ENCODE measurements around the gene CD160.
"Not testable (repeated sequence)": the region's sequence is repeated elsewhere in the genome, so short reads cannot be mapped to it uniquely, and the experiment has no call there.

The CD160 gene

DNA sequence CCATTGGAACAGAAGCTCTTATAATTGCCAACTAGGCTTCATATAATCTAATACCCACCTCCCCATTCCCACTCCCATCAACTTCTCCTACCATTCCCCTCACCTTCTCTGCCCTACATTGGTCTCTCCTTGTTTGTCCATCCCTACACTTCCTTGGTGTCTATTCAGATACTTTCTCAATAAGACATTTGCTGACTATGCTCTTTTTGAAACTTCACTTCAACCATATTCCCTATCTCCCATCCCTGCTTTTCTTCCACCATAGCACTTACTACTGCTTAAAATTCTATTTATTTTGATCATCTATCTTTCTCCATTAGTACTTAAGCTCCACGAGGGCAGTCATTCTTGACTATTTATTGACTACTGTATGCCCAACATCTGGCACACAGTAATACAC is 40.4 kb downstream of the CD160 start:
- in situ Hi-C loops (cut with MboI; ENCODE audit: low sequenced_read_pairs, unreplicated experiment) = no loop called here
- no peak for DNase-seq (ENCODE audit: low spot score)
- no peak for TF ChIP-seq CTCF (IDR thresholded peaks at IDR 0.05; ENCODE audit: borderline replicate concordance, control extremely low read depth, extremely low read depth, insufficient read depth, missing control alignments)

DNA sequence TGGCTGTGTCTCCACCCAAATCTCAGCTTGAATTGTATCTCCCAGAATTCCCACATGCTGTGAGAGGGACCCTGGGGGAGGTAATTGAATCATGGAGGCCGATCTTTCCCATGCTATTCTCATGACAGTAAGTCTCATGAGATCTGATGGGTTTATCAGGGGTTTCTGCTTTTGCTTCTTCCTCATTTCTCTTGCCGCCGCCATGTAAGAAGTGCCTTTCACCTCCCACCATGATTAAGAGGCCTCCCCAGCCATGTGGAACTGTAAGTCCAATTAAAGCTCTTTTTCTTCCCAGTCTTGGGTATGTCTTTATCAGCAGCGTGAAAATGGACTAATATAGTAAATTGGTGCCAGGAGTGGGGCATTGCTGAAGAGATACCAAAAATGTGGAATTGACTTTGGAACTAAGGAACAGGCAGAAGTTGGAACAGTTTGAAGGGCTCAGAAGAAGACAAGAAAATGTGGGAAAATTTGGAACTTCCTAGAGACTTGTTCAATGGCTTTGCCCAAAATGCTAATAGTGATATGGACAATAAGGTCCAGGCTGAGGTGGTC is 41.2 kb downstream of the CD160 start:
- DNase-seq (ENCODE audit: low spot score); in situ Hi-C loops (cut with MboI; ENCODE audit: low sequenced_read_pairs, unreplicated experiment): not testable (repeated sequence)

GRCh38 chr1:145761498-145761897 is 42.2 kb downstream of the CD160 start:
- in situ Hi-C loops (cut with MboI; ENCODE audit: low sequenced_read_pairs, unreplicated experiment); DNase-seq (ENCODE audit: low spot score): not testable (repeated sequence)

- DNase-seq (ENCODE audit: low spot score); in situ Hi-C loops (cut with MboI; ENCODE audit: low sequenced_read_pairs, unreplicated experiment): not testable (repeated sequence)
Observed at GRCh38 chr1:145762001-145762400, 42.7 kb downstream of the CD160 start.

DNA sequence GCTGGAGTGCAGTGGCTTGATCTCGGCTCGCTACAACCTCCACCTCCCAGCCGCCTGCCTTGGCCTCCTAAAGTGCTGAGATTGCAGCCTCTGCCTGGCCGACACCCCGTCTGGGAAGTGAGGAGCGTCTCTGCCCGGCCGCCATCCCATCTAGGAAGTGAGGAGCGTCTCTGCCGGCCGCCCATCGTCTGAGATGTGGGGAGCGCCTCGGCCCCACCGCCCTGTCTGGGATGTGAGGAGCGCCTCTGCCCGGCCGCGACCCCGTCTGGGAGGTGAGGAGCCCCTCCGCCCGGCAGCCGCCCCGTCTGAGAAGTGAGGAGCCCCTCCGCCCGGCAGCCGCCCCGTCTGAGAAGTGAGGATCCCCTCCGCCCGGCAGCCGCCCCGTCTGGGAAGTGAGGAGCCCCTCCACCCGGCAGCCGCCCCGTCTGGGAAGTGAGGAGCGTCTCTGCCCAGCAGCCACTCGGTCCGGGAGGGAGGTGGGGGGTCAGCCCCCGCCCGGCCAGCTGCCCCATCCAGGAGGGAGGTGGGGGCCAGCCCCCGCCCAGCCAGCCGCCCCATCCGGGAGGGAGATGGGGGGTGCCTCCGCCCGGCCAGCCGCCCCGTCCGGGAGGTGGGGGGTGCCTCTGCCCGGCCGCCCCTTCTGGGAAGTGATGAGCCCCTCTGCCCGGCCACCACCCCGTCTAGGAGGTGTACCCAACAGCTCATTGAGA is 45.1 kb downstream of the CD160 start:
- in situ Hi-C loops (cut with MboI; ENCODE audit: low sequenced_read_pairs, unreplicated experiment); DNase-seq (ENCODE audit: low spot score): not testable (repeated sequence)

GRCh38 chr1:145765127-145765526 is 45.8 kb downstream of the CD160 start:
- DNase-seq (ENCODE audit: low spot score); in situ Hi-C loops (cut with MboI; ENCODE audit: low sequenced_read_pairs, unreplicated experiment): not testable (repeated sequence)

GRCh38 chr1:145765585-145766360 is 46.5 kb downstream of the CD160 start:
- in situ Hi-C loops (cut with MboI; ENCODE audit: low sequenced_read_pairs, unreplicated experiment); DNase-seq (ENCODE audit: low spot score): not testable (repeated sequence)

DNA sequence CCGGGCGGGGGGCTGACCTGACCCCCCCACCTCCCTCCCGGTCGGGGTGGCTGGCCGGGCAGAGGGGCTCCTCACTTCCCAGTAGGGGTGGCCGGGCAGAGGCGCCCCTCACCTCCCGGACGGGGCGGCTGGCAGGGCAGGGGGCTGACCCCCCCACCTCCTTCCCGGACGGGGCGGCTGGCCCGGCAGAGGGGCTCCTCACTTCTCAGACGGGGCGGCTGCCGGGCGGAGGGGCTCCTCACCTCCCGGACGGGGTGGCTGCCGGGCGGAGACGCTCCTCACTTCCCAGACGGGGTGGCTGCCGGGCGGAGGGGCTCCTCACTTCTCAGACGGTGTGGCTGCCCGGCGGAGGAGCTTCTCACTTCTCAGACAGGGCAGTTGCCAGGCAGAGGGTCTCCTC is 47.6 kb downstream of the CD160 start:
- DNase-seq (ENCODE audit: low spot score); in situ Hi-C loops (cut with MboI; ENCODE audit: low sequenced_read_pairs, unreplicated experiment): not testable (repeated sequence)

DNA sequence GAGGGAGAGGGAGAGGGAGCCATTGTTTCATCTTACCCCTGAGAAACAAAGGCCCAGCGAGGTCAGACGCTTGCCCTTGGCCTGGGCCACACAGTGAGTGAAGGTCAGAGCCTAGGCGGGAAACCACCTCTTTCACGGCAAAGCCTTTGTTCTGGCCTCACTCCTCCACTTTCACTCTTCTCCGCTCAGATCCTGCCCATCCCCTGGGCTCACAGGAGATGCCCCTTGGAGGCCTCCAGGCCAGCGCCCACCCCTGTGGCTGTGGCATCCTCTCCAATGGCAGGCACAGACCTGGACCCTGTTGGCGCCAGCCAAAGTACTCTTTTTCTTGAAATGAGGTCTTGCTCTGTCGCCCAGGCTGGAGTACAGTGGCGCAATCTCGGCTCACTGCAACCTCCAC is 48.7 kb downstream of the CD160 start:
- in situ Hi-C loops (cut with MboI; ENCODE audit: low sequenced_read_pairs, unreplicated experiment); DNase-seq (ENCODE audit: low spot score): not testable (repeated sequence)

- in situ Hi-C loops (cut with MboI; ENCODE audit: low sequenced_read_pairs, unreplicated experiment) = no loop called here
- TF ChIP-seq CTCF (IDR thresholded peaks at IDR 0.05; ENCODE audit: borderline replicate concordance, control extremely low read depth, extremely low read depth, insufficient read depth, missing control alignments) = no peak
- DNase-seq (ENCODE audit: low spot score) = no peak
Observed at GRCh38 chr1:145771056-145771455, 51.8 kb downstream of the CD160 start.

DNA sequence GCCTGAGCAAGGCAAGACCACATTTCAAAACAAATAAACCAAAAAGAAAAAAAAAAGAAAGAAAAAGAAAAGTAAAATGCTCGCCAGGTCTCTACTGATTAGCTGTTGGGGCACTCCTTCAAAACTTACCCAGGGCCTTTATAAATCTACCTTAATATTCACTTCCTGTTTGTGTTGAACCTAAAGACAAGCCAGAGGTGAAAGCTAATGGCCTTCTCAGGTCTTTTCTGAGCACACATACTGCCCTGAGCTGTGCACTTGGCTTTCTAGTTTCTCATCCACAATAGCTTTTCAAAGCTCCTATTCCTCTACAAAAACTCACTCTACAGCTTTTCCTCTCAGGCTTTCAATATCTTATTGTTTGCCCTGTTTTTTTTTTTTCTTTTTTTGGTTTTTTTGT is 54.1 kb downstream of the CD160 start:
- no peak for DNase-seq (ENCODE audit: low spot score)
- TF ChIP-seq CTCF (IDR thresholded peaks at IDR 0.05; ENCODE audit: borderline replicate concordance, control extremely low read depth, extremely low read depth, insufficient read depth, missing control alignments) = no peak
- in situ Hi-C loops (cut with MboI; ENCODE audit: low sequenced_read_pairs, unreplicated experiment) = no loop called here

All from GM13976 (cell line).